ENCODE measurements around the gene PLD4. TPM values are rescaled to one million over a fixed set of nuclear protein-coding genes. Genes with fewer than 3 reads are reported as not detected.

PLD4 gene
- total and polyA plus RNA-seq, 2 experiments from 2014 or later = not detected

DNA sequence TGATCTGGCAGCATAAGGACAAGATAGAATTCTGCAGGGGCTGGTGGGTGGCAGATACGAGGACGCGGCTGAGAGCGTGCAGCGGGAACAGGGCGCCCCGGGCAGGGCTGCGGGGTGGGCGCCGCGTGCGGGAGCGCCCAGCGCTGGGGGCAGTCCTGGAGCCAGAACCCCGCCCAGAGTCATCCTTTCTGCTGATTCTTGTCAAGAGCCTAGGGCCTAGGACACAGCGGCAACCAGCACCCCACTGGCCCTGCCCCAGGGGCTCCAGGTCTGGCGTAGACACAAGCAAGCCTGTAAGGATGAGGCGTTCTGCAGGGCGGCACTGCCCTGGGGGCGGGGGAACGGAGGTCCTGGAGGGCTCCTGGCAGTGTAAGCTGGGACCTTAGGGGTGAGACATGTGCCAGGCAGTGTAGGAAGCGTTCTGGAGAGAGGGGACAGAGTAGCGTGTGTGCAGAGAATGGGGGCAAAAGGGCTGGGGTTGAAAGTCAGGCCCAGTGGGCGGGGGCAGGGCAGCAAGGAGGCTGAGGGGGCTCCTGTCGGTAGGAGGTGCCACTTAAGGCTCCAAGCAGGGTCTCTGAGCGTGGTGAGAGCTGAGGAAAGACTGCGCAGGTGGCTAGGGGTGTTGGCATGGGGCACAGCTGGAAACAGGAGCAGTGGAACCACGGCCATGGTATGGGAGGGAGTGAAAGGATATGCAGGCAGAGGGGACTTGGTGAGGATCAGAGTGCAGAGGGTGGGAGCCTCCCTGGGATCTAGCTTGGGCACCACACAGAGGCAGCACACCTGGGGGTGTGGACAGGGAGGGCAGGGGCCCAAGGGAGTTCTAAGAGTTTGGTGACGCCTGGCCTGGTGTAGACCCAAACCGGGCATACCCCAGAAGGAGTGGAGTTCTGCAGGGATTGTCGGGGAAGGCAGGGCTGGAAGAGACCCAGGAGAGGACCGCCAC is 54.3 kb downstream of the PLD4 start (continued):
- no peak for TF ChIP-seq ZNF114 (CRISPR knock-in tag; IDR thresholded peaks at IDR 0.05)
- TF ChIP-seq EZH2 (IDR thresholded peaks at IDR 0.05; ENCODE audit: low read depth, unreplicated experiment) = no peak
- no peak for TF ChIP-seq JUNB (IDR thresholded peaks at IDR 0.05; ENCODE audit: unreplicated experiment)
- TF ChIP-seq, protein P1, sequence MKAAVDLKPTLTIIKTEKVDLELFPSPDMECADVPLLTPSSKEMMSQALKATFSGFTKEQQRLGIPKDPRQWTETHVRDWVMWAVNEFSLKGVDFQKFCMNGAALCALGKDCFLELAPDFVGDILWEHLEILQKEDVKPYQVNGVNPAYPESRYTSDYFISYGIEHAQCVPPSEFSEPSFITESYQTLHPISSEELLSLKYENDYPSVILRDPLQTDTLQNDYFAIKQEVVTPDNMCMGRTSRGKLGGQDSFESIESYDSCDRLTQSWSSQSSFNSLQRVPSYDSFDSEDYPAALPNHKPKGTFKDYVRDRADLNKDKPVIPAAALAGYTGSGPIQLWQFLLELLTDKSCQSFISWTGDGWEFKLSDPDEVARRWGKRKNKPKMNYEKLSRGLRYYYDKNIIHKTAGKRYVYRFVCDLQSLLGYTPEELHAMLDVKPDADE (IDR thresholded peaks at IDR 0.05) = no peak
- no peak for TF ChIP-seq NANOG (IDR thresholded peaks at IDR 0.05; ENCODE audit: borderline replicate concordance)
- no peak for TF ChIP-seq POLR2AphosphoS5 (IDR thresholded peaks at IDR 0.05; ENCODE audit: low read depth)
- TF ChIP-seq, protein P2, sequence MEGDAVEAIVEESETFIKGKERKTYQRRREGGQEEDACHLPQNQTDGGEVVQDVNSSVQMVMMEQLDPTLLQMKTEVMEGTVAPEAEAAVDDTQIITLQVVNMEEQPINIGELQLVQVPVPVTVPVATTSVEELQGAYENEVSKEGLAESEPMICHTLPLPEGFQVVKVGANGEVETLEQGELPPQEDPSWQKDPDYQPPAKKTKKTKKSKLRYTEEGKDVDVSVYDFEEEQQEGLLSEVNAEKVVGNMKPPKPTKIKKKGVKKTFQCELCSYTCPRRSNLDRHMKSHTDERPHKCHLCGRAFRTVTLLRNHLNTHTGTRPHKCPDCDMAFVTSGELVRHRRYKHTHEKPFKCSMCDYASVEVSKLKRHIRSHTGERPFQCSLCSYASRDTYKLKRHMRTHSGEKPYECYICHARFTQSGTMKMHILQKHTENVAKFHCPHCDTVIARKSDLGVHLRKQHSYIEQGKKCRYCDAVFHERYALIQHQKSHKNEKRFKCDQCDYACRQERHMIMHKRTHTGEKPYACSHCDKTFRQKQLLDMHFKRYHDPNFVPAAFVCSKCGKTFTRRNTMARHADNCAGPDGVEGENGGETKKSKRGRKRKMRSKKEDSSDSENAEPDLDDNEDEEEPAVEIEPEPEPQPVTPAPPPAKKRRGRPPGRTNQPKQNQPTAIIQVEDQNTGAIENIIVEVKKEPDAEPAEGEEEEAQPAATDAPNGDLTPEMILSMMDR (conservative IDR thresholded peaks at IDR 0.05; ENCODE audit: low read depth in 2 of 2) = no peak
- TF ChIP-seq, protein P3, sequence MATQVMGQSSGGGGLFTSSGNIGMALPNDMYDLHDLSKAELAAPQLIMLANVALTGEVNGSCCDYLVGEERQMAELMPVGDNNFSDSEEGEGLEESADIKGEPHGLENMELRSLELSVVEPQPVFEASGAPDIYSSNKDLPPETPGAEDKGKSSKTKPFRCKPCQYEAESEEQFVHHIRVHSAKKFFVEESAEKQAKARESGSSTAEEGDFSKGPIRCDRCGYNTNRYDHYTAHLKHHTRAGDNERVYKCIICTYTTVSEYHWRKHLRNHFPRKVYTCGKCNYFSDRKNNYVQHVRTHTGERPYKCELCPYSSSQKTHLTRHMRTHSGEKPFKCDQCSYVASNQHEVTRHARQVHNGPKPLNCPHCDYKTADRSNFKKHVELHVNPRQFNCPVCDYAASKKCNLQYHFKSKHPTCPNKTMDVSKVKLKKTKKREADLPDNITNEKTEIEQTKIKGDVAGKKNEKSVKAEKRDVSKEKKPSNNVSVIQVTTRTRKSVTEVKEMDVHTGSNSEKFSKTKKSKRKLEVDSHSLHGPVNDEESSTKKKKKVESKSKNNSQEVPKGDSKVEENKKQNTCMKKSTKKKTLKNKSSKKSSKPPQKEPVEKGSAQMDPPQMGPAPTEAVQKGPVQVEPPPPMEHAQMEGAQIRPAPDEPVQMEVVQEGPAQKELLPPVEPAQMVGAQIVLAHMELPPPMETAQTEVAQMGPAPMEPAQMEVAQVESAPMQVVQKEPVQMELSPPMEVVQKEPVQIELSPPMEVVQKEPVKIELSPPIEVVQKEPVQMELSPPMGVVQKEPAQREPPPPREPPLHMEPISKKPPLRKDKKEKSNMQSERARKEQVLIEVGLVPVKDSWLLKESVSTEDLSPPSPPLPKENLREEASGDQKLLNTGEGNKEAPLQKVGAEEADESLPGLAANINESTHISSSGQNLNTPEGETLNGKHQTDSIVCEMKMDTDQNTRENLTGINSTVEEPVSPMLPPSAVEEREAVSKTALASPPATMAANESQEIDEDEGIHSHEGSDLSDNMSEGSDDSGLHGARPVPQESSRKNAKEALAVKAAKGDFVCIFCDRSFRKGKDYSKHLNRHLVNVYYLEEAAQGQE (IDR thresholded peaks at IDR 0.05; ENCODE audit: unreplicated experiment) = no peak

DNA sequence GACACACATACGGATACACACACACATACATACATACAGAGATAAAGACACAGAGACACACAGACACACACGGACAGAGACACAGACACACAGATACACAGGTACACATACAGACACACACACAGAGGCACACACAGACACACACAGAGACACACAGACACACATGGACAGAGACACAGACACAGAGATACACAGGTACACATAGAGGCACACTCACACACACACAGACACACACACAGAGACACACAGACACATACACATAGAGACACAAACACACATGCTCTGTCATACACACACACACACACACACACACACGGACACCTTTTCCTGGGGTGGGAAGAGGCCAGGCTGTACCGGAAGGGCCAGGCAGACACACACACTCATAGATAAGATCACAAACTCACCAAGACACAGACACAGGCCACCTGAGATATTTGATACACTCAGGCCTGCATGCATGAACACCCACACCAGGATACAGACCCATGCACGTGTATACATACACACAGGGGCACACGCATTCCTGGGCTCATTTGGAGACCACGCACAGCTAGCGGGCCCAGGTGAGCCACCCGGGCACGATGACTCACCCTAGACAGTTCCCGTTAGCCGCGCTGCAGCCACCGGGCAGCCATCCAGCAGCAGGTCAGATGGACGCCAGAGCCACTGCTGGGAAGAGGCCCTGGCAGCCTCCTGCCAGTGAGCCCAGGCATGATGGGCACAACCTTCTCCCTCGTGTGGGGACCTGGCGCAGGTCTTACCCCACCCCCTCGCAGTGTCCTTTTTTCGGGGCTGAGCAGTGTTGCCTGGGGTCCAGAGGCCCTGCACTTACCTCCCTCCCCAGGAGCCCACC is 55.3 kb downstream of the PLD4 start:
- H3K9me2 ChIP-seq (ENCODE audit: insufficient read depth) = no peaks in the 10 kb centered on the region
- H3K36me3 Mint-ChIP-seq (ENCODE audit: low read depth) = no peaks in the 10 kb centered on the region
- H3F3A ChIP-seq (replicated peaks; ENCODE audit: low read depth) = no peaks in the 10 kb centered on the region
- H4K20me1 ChIP-seq (replicated peaks; ENCODE audit: insufficient read depth) = no peaks in the 10 kb centered on the region
- peaks cover 9% of the 10 kb centered on the region; the same call in 2 of the 3 replicates for H3K4me1 Mint-ChIP-seq
- peaks cover 34% of the 10 kb centered on the region for H3K27me3 ChIP-seq (ENCODE audit: insufficient read depth)
- no peaks in the 10 kb centered on the region for H3K79me2 ChIP-seq (replicated peaks; ENCODE audit: insufficient read depth)
- H3K4me3 Mint-ChIP-seq = peak overlapping the region; percentile 2; the same call in 1 of the 3 replicates
- H3K4me2 ChIP-seq = no peak overlapping the region
- no peaks in the 10 kb centered on the region for H3K36me3 ChIP-seq (ENCODE audit: insufficient read depth)
- no peak overlapping the region for H2AFZ ChIP-seq
- ATAC-seq (no peak), DNase-seq (ENCODE audit: low spot score) (no peak)
- H3K27ac ChIP-seq (ENCODE audit: low read depth) = no peak overlapping the region
- no peak overlapping the region for H3K27ac Mint-ChIP-seq
- no peak overlapping the region for H3K4me3 ChIP-seq
- no peaks in the 10 kb centered on the region; the same call in 2 of the 3 replicates for H3K9me3 Mint-ChIP-seq
- H3K27me3 Mint-ChIP-seq (ENCODE audit: insufficient read depth, low read depth, poor library complexity) = peaks cover 33% of the 10 kb centered on the region
- H3K4me1 ChIP-seq (ENCODE audit: insufficient read depth) = peaks cover 4% of the 10 kb centered on the region; the same call in 1 of the 2 replicates
- TF ChIP-seq, protein P3 (IDR thresholded peaks at IDR 0.05; ENCODE audit: unreplicated experiment) = no peak
- TF ChIP-seq, protein P1 (IDR thresholded peaks at IDR 0.05) = no peak
- TF ChIP-seq EZH2 (IDR thresholded peaks at IDR 0.05; ENCODE audit: low read depth, unreplicated experiment) (no peak), EZH2phosphoT487 (IDR thresholded peaks at IDR 0.05; ENCODE audit: unreplicated experiment) (no peak), ZNF114 (CRISPR knock-in tag; IDR thresholded peaks at IDR 0.05) (no peak)
- TF ChIP-seq, protein P2 (conservative IDR thresholded peaks at IDR 0.05; ENCODE audit: low read depth in 2 of 2) = no peak
